ENCODE results near the gene ZNF491.

DNA sequence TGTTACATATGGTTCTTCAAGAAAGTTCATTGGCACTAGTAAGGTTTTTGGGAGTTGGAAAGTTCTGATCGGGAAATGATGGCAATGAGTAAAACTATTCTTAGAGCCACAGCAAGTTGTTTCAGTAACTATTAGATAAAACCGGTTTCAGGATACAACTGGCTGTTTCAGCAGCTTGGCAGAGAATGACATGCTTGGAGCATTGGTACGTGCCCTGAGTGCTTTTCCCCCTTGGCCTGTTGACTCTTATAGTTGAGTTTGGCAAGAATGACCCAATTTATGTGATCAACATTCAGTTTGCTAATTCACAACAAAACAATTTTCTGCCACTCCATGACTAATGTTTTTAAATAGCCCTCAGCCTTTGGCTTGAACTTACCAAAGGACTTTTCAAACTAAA is 10.8 kb upstream of the ZNF491 start:
- TF ChIP-seq, protein P1, sequence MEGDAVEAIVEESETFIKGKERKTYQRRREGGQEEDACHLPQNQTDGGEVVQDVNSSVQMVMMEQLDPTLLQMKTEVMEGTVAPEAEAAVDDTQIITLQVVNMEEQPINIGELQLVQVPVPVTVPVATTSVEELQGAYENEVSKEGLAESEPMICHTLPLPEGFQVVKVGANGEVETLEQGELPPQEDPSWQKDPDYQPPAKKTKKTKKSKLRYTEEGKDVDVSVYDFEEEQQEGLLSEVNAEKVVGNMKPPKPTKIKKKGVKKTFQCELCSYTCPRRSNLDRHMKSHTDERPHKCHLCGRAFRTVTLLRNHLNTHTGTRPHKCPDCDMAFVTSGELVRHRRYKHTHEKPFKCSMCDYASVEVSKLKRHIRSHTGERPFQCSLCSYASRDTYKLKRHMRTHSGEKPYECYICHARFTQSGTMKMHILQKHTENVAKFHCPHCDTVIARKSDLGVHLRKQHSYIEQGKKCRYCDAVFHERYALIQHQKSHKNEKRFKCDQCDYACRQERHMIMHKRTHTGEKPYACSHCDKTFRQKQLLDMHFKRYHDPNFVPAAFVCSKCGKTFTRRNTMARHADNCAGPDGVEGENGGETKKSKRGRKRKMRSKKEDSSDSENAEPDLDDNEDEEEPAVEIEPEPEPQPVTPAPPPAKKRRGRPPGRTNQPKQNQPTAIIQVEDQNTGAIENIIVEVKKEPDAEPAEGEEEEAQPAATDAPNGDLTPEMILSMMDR (IDR thresholded peaks at IDR 0.05; ENCODE audit: insufficient read depth, low read length), result no peak
- TF ChIP-seq SPI1 (IDR thresholded peaks at IDR 0.05; ENCODE audit: borderline replicate concordance, low read depth), result no peak
- no peak for TF ChIP-seq POLR2AphosphoS5 (IDR thresholded peaks at IDR 0.05; ENCODE audit: low read depth)
- TF ChIP-seq, protein P2, sequence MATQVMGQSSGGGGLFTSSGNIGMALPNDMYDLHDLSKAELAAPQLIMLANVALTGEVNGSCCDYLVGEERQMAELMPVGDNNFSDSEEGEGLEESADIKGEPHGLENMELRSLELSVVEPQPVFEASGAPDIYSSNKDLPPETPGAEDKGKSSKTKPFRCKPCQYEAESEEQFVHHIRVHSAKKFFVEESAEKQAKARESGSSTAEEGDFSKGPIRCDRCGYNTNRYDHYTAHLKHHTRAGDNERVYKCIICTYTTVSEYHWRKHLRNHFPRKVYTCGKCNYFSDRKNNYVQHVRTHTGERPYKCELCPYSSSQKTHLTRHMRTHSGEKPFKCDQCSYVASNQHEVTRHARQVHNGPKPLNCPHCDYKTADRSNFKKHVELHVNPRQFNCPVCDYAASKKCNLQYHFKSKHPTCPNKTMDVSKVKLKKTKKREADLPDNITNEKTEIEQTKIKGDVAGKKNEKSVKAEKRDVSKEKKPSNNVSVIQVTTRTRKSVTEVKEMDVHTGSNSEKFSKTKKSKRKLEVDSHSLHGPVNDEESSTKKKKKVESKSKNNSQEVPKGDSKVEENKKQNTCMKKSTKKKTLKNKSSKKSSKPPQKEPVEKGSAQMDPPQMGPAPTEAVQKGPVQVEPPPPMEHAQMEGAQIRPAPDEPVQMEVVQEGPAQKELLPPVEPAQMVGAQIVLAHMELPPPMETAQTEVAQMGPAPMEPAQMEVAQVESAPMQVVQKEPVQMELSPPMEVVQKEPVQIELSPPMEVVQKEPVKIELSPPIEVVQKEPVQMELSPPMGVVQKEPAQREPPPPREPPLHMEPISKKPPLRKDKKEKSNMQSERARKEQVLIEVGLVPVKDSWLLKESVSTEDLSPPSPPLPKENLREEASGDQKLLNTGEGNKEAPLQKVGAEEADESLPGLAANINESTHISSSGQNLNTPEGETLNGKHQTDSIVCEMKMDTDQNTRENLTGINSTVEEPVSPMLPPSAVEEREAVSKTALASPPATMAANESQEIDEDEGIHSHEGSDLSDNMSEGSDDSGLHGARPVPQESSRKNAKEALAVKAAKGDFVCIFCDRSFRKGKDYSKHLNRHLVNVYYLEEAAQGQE (IDR thresholded peaks at IDR 0.05; ENCODE audit: insufficient replicate concordance, low read depth), result no peak
- TF ChIP-seq GABPA (IDR thresholded peaks at IDR 0.05; ENCODE audit: low read depth), result no peak
